Ishikawa (cell line): ENCODE data around the gene ARHGAP32.

Experiments used
- EP300 ChIP-seq: IDR thresholded peaks from 2 replicates; pipeline ENCODE4 v1.6.1; 2012; ENCODE audit warnings: borderline replicate concordance
- RAD21 ChIP-seq: IDR thresholded peaks from 2 replicates; pipeline ENCODE4 v1.6.1; 2012; ENCODE audit warnings: low read depth
- ZBTB7A ChIP-seq: IDR thresholded peaks from 2 replicates; pipeline ENCODE4 v1.6.1; 2012; ENCODE audit warnings: low read depth

- TF ChIP-seq RAD21 (no peak), EP300 (no peak), ZBTB7A (no peak)
Observed at GRCh38 chr11:129021295-129021694, 170.8 kb downstream of the ARHGAP32 start.
